ENCODE results near the gene SIRT2.
A peak's percentile ranks its signal among the peaks of the same experiment; 100 is the strongest.
"Not testable (repeated sequence)": the region's sequence is repeated elsewhere in the genome, so short reads cannot be mapped to it uniquely, and the experiment has no call there.

SIRT2 gene

GRCh38 chr19:38899447-38900201 lies at the start of gene SIRT2, which contains the start of gene NFKBIB:
TSS of gene SIRT2 (minus strand) at chr19:38899618. CDS start at chr19:38899521, 97 bp downstream.
TSS of gene NFKBIB (plus strand) at chr19:38899969. CDS start at chr19:38900033, 64 bp downstream.
- DNase-seq (ENCODE audit: low read depth in 2 of 2) = peak; percentile 99 to 100

GRCh38 chr19:38946229-38947010 lies 47.0 kb upstream of the SIRT2 start:
- DNase-seq (ENCODE audit: low read depth in 2 of 2) = no peak

- DNase-seq (ENCODE audit: low read depth in 2 of 2) = no peak
Observed at GRCh38 chr19:38945562-38946228, 46.3 kb upstream of the SIRT2 start.

GRCh38 chr19:38944981-38945506 lies 45.6 kb upstream of the SIRT2 start:
- no peak for DNase-seq (ENCODE audit: low read depth in 2 of 2)

GRCh38 chr19:38942471-38943181 lies 43.2 kb upstream of the SIRT2 start:
- DNase-seq (ENCODE audit: low read depth in 2 of 2) = no peak

GRCh38 chr19:38941979-38942378 lies 42.6 kb upstream of the SIRT2 start:
- DNase-seq (ENCODE audit: low read depth in 2 of 2) = no peak

- DNase-seq (ENCODE audit: low read depth in 2 of 2) = not testable (repeated sequence)
Observed at GRCh38 chr19:38941466-38941865, 42.0 kb upstream of the SIRT2 start.

- no peak for DNase-seq (ENCODE audit: low read depth in 2 of 2)
Observed at GRCh38 chr19:38939957-38940356, 40.5 kb upstream of the SIRT2 start.

GRCh38 chr19:38933544-38933943 lies 34.1 kb upstream of the SIRT2 start:
- DNase-seq (ENCODE audit: low read depth in 2 of 2) = no peak

- DNase-seq (ENCODE audit: low read depth in 2 of 2) = no peak
Observed at GRCh38 chr19:38932425-38933179, 33.2 kb upstream of the SIRT2 start.

- no peak for DNase-seq (ENCODE audit: low read depth in 2 of 2)
Observed at GRCh38 chr19:38931521-38931793, 32.0 kb upstream of the SIRT2 start.

- peak; percentile 97 to 98 for DNase-seq (ENCODE audit: low read depth in 2 of 2)
Observed at GRCh38 chr19:38930776-38931520, 31.5 kb upstream of the SIRT2 start, which contains the start of gene MRPS12. TSS of gene MRPS12 (plus strand) at chr19:38930944. CDS start at chr19:38931295, 351 bp downstream.

GRCh38 chr19:38929929-38930775 lies 30.7 kb upstream of the SIRT2 start, which contains the start of gene SARS2:
TSS of gene SARS2 (minus strand) at chr19:38930763. CDS start at chr19:38930736, 27 bp downstream.
- peak; percentile 82 to 85 for DNase-seq (ENCODE audit: low read depth in 2 of 2)

- DNase-seq (ENCODE audit: low read depth in 2 of 2) = no peak
Observed at GRCh38 chr19:38928391-38929001, 29.1 kb upstream of the SIRT2 start.

- peak in 1 of 2 donors; percentile 28 for DNase-seq (ENCODE audit: low read depth in 2 of 2)
Observed at GRCh38 chr19:38924388-38924787, 25.0 kb upstream of the SIRT2 start.

- no peak for DNase-seq (ENCODE audit: low read depth in 2 of 2)
Observed at GRCh38 chr19:38922482-38922881, 23.1 kb upstream of the SIRT2 start.

- DNase-seq (ENCODE audit: low read depth in 2 of 2) = no peak
Observed at GRCh38 chr19:38921420-38922274, 22.2 kb upstream of the SIRT2 start.

Data from stimulated activated CD8-positive, alpha-beta memory T cell treated with anti-CD3 and anti-CD28 coated beads, Interleukin-7, amount 100 ng/mL, for 4 hours (primary cell).